Esophagus muscularis mucosa (tissue), 3 donors: ENCODE data around the gene GNAZ.

ENCODE experiments used
- CTCF ChIP-seq, 3 experiments: fragments of 200-600 bp in 2 of 3; fragments of 450-650 bp in 1 of 3; sonication (generic) in 2 of 3; IDR thresholded peaks; one replicate each; pipeline ENCODE4 v1.5.1; 2017 to 2019; ENCODE audit warnings: antibody characterized with exemption in 3 of 3, mild to moderate bottlenecking in 2 of 3, moderate library complexity in 1 of 3
- POLR2A ChIP-seq: fragments of 450-650 bp; IDR thresholded peaks from one replicate; pipeline ENCODE4 v1.6.1; 2017; ENCODE audit warnings: antibody characterized with exemption, moderate library complexity, mild to moderate bottlenecking, low read depth
- POLR2AphosphoS5 ChIP-seq, 2 donors: sonication (generic); formaldehyde crosslinking; IDR thresholded peaks; one replicate each; pipeline ENCODE4 v1.6.1; 2017; ENCODE audit warnings: antibody characterized with exemption in 2 of 2

- TF ChIP-seq CTCF (IDR thresholded peaks at IDR 0.05) (no peak), POLR2A (no peak), POLR2AphosphoS5 (IDR thresholded peaks at IDR 0.05) (no peak)
These were observed 49.5 kb upstream of the GNAZ start for GRCh38 chr22:23020659-23021293.
